ENCODE results near the gene EPN1. TPM values are rescaled to one million over a fixed set of nuclear protein-coding genes. Genes with fewer than 3 reads are reported as not detected.

The EPN1 gene
- total and polyA plus RNA-seq, 2 of the 8 experiments (the other 6 are each of a cell fraction or from before 2014, with no cell fraction given) = 49.6 to 200 TPM

DNA sequence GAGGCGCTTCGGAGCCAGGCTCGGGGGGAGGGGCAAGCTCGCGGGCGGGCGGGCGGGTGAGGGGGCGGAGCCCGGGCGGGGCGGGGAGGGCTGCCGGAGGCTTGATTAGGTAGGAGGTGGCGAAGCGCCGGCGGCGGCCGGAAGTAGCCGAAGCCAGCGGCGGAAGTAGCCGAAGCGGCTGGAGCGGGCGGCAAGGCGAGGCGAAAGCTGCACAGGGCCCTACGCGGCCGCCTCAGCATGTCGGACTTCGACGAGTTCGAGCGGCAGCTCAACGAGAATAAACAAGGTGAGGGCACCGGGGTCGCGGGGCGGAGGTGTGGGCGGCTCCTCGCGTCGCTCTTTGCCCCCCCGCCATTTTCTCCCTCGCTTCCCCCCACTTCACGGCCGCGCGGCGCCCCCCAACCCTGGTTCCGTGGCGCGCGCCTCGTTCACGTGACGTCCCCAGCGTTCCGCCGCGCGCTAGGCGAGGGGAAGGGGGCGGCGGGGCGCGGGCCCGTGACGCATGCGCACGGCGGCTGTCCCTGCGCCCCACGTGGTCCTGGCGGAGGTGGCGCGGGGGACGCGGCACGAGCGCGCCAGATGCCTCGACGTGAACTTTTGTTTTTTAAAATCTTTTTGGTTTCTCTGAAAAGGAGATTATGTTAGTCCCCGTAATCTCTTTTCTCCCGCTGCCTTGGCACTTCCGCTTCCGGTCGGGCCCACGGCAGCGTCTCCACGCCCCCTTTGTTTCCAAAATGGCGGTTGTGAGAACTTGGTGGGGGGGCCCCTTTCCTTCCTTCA is 20.0 kb upstream of the EPN1 start, which contains the start of gene U2AF2 (continued):
- no peak for TF ChIP-seq RNF2 (IDR thresholded peaks at IDR 0.05; ENCODE audit: borderline replicate concordance, low read depth, low read length, missing control alignments, poor library complexity, severe bottlenecking)
- peak; percentile 68 for TF ChIP-seq TBP (IDR thresholded peaks at IDR 0.05; ENCODE audit: low read depth, low read length)
- no peak for TF ChIP-seq POU5F1 (IDR thresholded peaks at IDR 0.05; ENCODE audit: low read depth, low read length)
- TF ChIP-seq NRF1 (IDR thresholded peaks at IDR 0.05; ENCODE audit: low read depth, low read length) = peak; percentile 65
- TF ChIP-seq JUN (IDR thresholded peaks at IDR 0.05; ENCODE audit: low read depth, low read length) = no peak
- no peak for TF ChIP-seq CBX5 (IDR thresholded peaks at IDR 0.05; ENCODE audit: low read depth, low read length)
- peak; percentile 5 for TF ChIP-seq KDM4A (IDR thresholded peaks at IDR 0.05; ENCODE audit: low read depth, low read length, severe bottlenecking)
- TF ChIP-seq GTF2F1 (IDR thresholded peaks at IDR 0.05; ENCODE audit: borderline replicate concordance, low read depth, low read length) = no peak
- TF ChIP-seq POLR2AphosphoS5 (IDR thresholded peaks at IDR 0.05; ENCODE audit: low read depth, low read length) = peak; percentile 93
- TF ChIP-seq CTBP2 (IDR thresholded peaks at IDR 0.05; ENCODE audit: borderline replicate concordance, insufficient read depth, insufficient read length, low read length) = no peak
- no peak for TF ChIP-seq CEBPB (IDR thresholded peaks at IDR 0.05; ENCODE audit: low read depth, low read length)
- peak; percentile 95 for TF ChIP-seq YY1 (IDR thresholded peaks at IDR 0.05; ENCODE audit: low read depth, low read length)
- TF ChIP-seq EP300 (IDR thresholded peaks at IDR 0.05; ENCODE audit: borderline replicate concordance in 1 of 2, low read depth in 2 of 2, low read length in 2 of 2) = no peak
- no peak for TF ChIP-seq TCF12 (IDR thresholded peaks at IDR 0.05; ENCODE audit: low read depth, low read length)
- TF ChIP-seq RBBP5 (IDR thresholded peaks at IDR 0.05; ENCODE audit: borderline replicate concordance, low read depth, low read length) = 0 out of 2 replicates have a peak, but pooled peaks have one; percentile 37
- TF ChIP-seq CREB1 (IDR thresholded peaks at IDR 0.05) = peak; percentile 60; the same call in 1 of the 2 replicates
- peak; percentile 84; the same call in 1 of the 2 replicates for TF ChIP-seq GABPA (IDR thresholded peaks at IDR 0.05; ENCODE audit: borderline replicate concordance, insufficient read depth, low read length)
- TF ChIP-seq EZH2 (IDR thresholded peaks at IDR 0.05; ENCODE audit: low read depth, low read length, severe bottlenecking) = no peak
- TF ChIP-seq ASH2L (IDR thresholded peaks at IDR 0.05; ENCODE audit: low read length) = peak; percentile 87
- peak; percentile 89 for TF ChIP-seq PHF8 (conservative IDR thresholded peaks at IDR 0.05; ENCODE audit: low read depth, low read length)
- TF ChIP-seq RAD21 (IDR thresholded peaks at IDR 0.05 in 1 of 2, conservative IDR thresholded peaks at IDR 0.05 in 1 of 2; ENCODE audit: low read depth in 2 of 2, low read length in 2 of 2) = no peak
- no peak for TF ChIP-seq HDAC6 (IDR thresholded peaks at IDR 0.05; ENCODE audit: low read depth, low read length)
- TF ChIP-seq SRF (IDR thresholded peaks at IDR 0.05; ENCODE audit: low read depth, low read length) = no peak
- no peak for TF ChIP-seq FOSL1 (IDR thresholded peaks at IDR 0.05; ENCODE audit: insufficient read depth, low read depth, low read length)

All from H1 (cell line).